ENCODE measurements around the gene KRT80.

Gene KRT80

GRCh38 chr12:52120951-52121823 is 70.6 kb downstream of the KRT80 start:
- Histone ChIP-seq H3K27ac (replicated peaks) (no peak overlapping the region), H3K4me3 (replicated peaks; ENCODE audit: insufficient read depth, low read length) (no peak overlapping the region), H3K27me3 (ENCODE audit: insufficient read depth, poor library complexity, severe bottlenecking) (peaks cover 2% of the 10 kb centered on the region)
- TF ChIP-seq POLR2AphosphoS5 (IDR thresholded peaks at IDR 0.05; ENCODE audit: low read depth): no peak
- no peak for TF ChIP-seq GABPA (IDR thresholded peaks at IDR 0.05; ENCODE audit: low read depth)
- no peak for TF ChIP-seq SPI1 (IDR thresholded peaks at IDR 0.05; ENCODE audit: borderline replicate concordance, low read depth)
- TF ChIP-seq, protein P1, sequence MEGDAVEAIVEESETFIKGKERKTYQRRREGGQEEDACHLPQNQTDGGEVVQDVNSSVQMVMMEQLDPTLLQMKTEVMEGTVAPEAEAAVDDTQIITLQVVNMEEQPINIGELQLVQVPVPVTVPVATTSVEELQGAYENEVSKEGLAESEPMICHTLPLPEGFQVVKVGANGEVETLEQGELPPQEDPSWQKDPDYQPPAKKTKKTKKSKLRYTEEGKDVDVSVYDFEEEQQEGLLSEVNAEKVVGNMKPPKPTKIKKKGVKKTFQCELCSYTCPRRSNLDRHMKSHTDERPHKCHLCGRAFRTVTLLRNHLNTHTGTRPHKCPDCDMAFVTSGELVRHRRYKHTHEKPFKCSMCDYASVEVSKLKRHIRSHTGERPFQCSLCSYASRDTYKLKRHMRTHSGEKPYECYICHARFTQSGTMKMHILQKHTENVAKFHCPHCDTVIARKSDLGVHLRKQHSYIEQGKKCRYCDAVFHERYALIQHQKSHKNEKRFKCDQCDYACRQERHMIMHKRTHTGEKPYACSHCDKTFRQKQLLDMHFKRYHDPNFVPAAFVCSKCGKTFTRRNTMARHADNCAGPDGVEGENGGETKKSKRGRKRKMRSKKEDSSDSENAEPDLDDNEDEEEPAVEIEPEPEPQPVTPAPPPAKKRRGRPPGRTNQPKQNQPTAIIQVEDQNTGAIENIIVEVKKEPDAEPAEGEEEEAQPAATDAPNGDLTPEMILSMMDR (IDR thresholded peaks at IDR 0.05; ENCODE audit: insufficient read depth, low read length): no peak
- no peak for TF ChIP-seq REST (IDR thresholded peaks at IDR 0.05; ENCODE audit: insufficient replicate concordance, low read depth)
- no peak for DNase-seq (ENCODE audit: low read depth in 1 of 2, low spot score in 1 of 2)

DNA sequence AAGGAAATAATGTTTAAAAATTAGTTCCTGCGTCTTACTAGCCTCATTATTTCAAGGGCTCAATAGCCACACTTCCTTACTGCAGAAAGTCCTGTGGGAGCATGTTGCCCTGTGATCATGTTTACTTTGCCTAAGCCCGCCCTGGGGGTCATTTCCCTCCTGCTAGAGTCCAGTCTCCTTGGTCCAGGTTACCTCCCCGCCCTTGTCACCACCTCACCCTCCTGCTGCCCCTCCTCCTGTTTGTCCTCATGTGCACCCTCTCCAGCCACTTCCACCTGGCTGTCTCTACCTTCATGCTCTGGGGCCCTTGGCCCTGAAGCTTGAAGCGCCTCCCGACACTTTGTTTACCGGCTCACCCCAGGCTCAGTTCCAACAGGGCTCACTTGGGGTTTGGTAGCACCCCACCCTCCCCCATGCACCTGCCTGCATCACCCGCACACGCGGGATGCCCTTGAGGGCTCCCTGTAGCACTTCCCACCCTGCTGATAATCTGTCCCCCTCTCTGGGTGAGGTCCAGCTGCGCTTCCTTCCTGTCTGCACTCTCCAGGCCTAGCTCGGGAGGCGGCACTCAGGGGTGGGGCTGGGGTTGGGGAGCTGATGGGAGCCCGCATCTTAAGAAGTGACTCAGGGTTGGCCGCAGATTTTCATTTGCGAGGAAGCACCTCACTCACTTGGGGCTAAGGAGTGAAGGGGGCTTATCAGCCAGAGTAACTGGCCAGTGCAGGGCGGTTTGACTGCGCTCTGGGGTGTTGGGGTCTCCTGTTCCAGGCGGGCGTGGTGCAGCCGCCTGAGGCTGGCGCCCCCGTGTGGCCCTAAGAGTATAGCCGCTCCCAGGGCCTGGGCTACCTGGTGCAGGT is 72.2 kb downstream of the KRT80 start:
- TF ChIP-seq GABPA (IDR thresholded peaks at IDR 0.05; ENCODE audit: low read depth) (no peak), POLR2AphosphoS5 (IDR thresholded peaks at IDR 0.05; ENCODE audit: low read depth) (no peak), SPI1 (IDR thresholded peaks at IDR 0.05; ENCODE audit: borderline replicate concordance, low read depth) (no peak), REST (IDR thresholded peaks at IDR 0.05; ENCODE audit: insufficient replicate concordance, low read depth) (no peak)
- TF ChIP-seq, protein P1 (IDR thresholded peaks at IDR 0.05; ENCODE audit: insufficient read depth, low read length): peak; percentile 23
- Histone ChIP-seq H3K27me3 (ENCODE audit: insufficient read depth, poor library complexity, severe bottlenecking) (peaks cover 2% of the 10 kb centered on the region), H3K4me3 (replicated peaks; ENCODE audit: insufficient read depth, low read length) (no peak overlapping the region), H3K27ac (replicated peaks) (no peak overlapping the region)
- peak in 1 of 2 experiments; percentile 24 for DNase-seq (ENCODE audit: low read depth in 1 of 2, low spot score in 1 of 2)

Measured in HL-60 (cell line).